ENCODE data around the gene MCC.

- TF ChIP-seq POLR2A (IDR thresholded peaks at IDR 0.05), result no peak
- TF ChIP-seq POLR2AphosphoS5 (IDR thresholded peaks at IDR 0.05), result no peak
Measured at GRCh38 chr5:113427871-113428574, 60.2 kb downstream of the MCC start.

Data from breast epithelium (tissue), 3 donors.